Small intestine (tissue), 7 donors: ENCODE data around the gene ADARB2. TPM values are rescaled to one million over a fixed set of nuclear protein-coding genes. Genes with fewer than 3 reads are reported as not detected.
A peak's percentile ranks its signal among the peaks of the same experiment; 100 is the strongest.

Experiments used
- DNase-seq, 2 donors: peaks; one replicate each; pipeline versions ENCODE4 v3.0.0 to v3.0.0-alpha.2; 2013
- FAIRE-seq: peaks from 2 replicates; lab custom pipeline; 2012; peaks lifted over from hg19 to GRCh38; lab: Jason Lieb, UNC
- H3K27ac ChIP-seq, 3 donors: one replicate each; pipeline ENCODE4 v1.5.1; 2013; ENCODE audit warnings: low read length in 2 of 3, mild to moderate bottlenecking in 2 of 3, control low read depth in 1 of 3, inconsistent platforms in 1 of 3, low read depth in 1 of 3, moderate library complexity in 1 of 3
- H3K27me3 ChIP-seq, 3 donors: one replicate each; pipeline ENCODE4 v1.6.1; 2013; ENCODE audit warnings: low read length in 3 of 3, inconsistent platforms in 1 of 3; ENCODE audit not compliant: control insufficient read depth in 3 of 3, insufficient read depth in 3 of 3
- H3K36me3 ChIP-seq, 3 donors: one replicate each; pipeline ENCODE4 v1.6.1; 2013; ENCODE audit warnings: low read length in 3 of 3, inconsistent platforms in 1 of 3, low read depth in 1 of 3, mild to moderate bottlenecking in 1 of 3, moderate library complexity in 1 of 3; ENCODE audit not compliant: control insufficient read depth in 3 of 3, insufficient read depth in 2 of 3
- H3K4me1 ChIP-seq, 3 donors: one replicate each; pipeline ENCODE4 v1.6.1; 2013; ENCODE audit warnings: low read length in 2 of 3, inconsistent platforms in 1 of 3, low read depth in 1 of 3, mild to moderate bottlenecking in 1 of 3, moderate library complexity in 1 of 3; ENCODE audit not compliant: control insufficient read depth in 3 of 3, insufficient read depth in 2 of 3
- H3K4me3 ChIP-seq, 3 donors: one replicate each; pipeline ENCODE4 v1.5.1; 2013; ENCODE audit warnings: low read length in 3 of 3, control low read depth in 1 of 3, inconsistent platforms in 1 of 3, low read depth in 1 of 3, mild to moderate bottlenecking in 1 of 3, moderate library complexity in 1 of 3
- H3K9me3 ChIP-seq, 2 donors: one replicate each; pipeline ENCODE4 v1.6.1; 2013; ENCODE audit warnings: low read depth in 1 of 2, low read length in 1 of 2; ENCODE audit not compliant: control insufficient read depth in 2 of 2, insufficient read depth in 1 of 2
- WGBS, 3 donors: extraction: QIAGEN DNeasy Blood & Tissue Kit; methylation state at CpG; one replicate each; pipeline ENCODE4 v1.1.7; 2013; 5-methylcytosine and 5-hydroxymethylcytosine counted together
- polyA plus RNA-seq, 4 donors: library from polyadenylated mRNA; stranded (reverse) in 3 of 4; unstranded in 1 of 4; fragments of 200-250 nt in 3 of 4; fragments of 120-200 nt in 1 of 4; gene quantifications; one replicate each; pipeline versions ENCODE4 v1.2.1 to v1.2.3, GENCODE V29; 2013
- donor health status: healthy with polysubstance abuse.
- donor health status: control.
- donor health status: control.
- donor health status: Bipolar disorder and iron deficiency.
- donor health status: healthy.

ADARB2 gene
- polyA plus RNA-seq, 4 donors, result 0.35 to 1.8 (median 0.94) TPM

DNA sequence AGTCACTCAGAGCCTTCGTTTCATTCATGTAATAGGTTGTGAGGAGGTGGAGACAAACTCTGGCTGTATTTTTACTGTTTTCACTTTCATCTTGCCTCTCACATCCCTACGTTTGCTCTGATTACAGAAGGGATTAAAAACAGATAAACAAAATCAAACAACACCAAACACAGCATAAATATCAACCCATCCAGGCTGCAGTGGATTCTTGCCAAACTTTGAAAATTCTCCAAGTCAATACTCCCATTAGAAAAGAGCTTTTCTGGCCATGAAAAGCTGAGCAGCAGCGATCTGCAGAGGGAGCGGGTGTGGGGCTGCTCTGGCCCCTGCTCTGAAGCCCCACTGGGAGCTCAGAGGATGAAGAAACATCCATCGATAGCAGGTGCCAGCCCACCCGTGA, 397.9 kb downstream of the ADARB2 start:
- H3K27me3 ChIP-seq, result peaks cover 0 to 2% (median 0%) of the 10 kb centered on the region in 3 donors
- WGBS, 3 donors, result 51 to 62% (median 59%) methylated on average over 6 of the region's 6 CpGs
- FAIRE-seq (no peak), DNase-seq (no peak)
- H3K4me3 ChIP-seq, result no peak overlapping the region
- H3K27ac ChIP-seq, result no peak overlapping the region
- H3K36me3 ChIP-seq, result no peaks in the 10 kb centered on the region
- no peaks in the 10 kb centered on the region for H3K9me3 ChIP-seq
- peaks cover 0 to 4% (median 0%) of the 10 kb centered on the region in 3 donors for H3K4me1 ChIP-seq

DNA sequence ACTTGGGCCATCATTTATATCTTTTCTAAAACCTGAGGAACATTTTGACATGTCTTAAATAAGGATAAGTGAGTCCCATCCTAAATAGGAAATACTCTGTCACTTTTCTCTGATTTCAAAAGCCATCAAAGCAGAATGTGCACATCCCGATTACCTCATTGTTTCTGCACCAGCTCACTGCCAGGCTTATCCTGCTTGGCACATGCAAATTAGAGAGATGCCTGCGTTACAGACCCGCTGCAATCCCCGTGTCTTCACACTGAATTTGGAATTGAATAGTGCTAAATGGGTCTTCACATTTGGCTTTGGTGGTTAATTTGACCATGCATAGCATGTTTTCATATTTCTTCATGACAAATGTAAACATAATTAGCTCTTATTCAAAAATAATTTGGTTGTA, 401.7 kb downstream of the ADARB2 start:
- Histone ChIP-seq H3K4me1 (peaks cover 0 to 8% (median 4%) of the 10 kb centered on the region in 3 donors), H3K27me3 (peaks cover 0 to 2% (median 0%) of the 10 kb centered on the region in 3 donors), H3K27ac (no peak overlapping the region), H3K9me3 (no peaks in the 10 kb centered on the region), H3K36me3 (no peaks in the 10 kb centered on the region), H3K4me3 (no peak overlapping the region)
- no peak for FAIRE-seq
- no peak for DNase-seq
- WGBS, 3 donors, result 56 to 76% (median 75%) methylated on average over 4 of the region's 4 CpGs

DNA sequence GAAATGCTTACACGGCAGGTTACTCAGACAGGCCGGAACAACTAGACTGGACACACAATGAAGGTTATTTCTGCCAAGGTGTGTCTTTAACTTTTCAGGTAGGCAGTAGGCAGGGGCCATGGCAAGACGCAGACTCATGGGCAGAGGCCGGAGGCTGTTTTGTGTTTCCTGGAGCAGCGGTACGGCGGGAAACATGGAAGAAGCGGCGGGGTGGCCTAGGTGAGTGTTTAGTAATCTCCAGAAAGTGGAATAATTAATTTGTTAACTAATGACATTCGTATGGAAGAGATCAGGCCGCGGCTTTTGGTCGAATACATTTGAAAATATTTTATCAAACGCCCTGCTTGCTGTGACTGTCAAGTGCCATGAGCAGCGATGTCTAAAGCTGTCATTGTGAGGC, 403.3 kb downstream of the ADARB2 start:
- Histone ChIP-seq H3K9me3 (no peaks in the 10 kb centered on the region), H3K4me3 (no peak overlapping the region), H3K27me3 (peaks cover 0 to 2% (median 0%) of the 10 kb centered on the region in 3 donors), H3K27ac (no peak overlapping the region), H3K4me1 (peaks cover 0 to 5% (median 4%) of the 10 kb centered on the region in 3 donors), H3K36me3 (no peaks in the 10 kb centered on the region)
- FAIRE-seq, result no peak
- WGBS, 3 donors, result 93 to 96% (median 93%) methylated on average over 15 of the region's 15 CpGs
- DNase-seq, result no peak

DNA sequence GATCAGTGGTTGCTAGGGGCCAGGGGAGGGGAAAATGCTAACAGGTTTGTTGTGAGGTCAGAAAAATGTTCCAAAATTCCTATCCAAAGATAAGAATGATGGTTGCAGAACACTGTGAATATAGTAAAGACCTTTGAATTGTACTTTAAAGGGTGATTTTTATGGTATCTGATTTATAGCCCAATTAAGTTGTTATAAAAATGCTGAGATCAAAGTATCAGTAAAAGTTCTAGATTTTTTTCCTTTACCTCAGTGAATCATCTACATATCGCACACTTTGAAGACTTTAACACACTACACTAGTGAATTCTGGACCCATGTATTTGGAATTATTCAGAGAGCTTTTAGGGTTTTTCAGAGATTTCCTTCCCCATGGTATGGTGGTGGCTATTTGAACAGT, 405.8 kb downstream of the ADARB2 start:
- FAIRE-seq (peak; percentile 90), DNase-seq (peak; percentile 37 to 85)
- no peaks in the 10 kb centered on the region for H3K9me3 ChIP-seq
- H3K36me3 ChIP-seq, result no peaks in the 10 kb centered on the region
- H3K27ac ChIP-seq, result no peak overlapping the region
- 17 to 62% (median 26%) methylated on average over 1 of the region's 1 CpG for WGBS, 3 donors
- no peak overlapping the region for H3K4me3 ChIP-seq
- H3K27me3 ChIP-seq, result no peaks in the 10 kb centered on the region
- peaks cover 0 to 4% (median 4%) of the 10 kb centered on the region in 3 donors for H3K4me1 ChIP-seq

DNA sequence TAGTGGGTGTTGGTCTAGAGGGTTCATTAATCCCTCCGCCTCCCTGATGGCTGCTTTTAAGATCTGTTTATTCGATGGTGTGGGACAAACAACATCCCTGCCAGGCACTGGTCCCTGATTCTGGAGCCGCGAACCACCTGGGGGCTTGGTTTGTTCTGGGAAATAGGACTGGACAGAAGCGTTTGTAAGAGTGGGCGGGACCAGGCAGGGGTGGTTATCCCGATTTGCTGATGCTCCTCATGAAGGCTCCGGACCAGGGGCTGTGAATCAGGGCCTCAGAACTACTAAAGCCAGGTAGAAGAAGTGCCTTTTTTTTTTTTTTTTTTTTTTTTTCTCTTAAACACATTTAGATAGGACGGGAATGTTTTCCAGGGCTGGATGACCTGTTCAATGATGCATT, 407.7 kb downstream of the ADARB2 start:
- Histone ChIP-seq H3K36me3 (no peaks in the 10 kb centered on the region), H3K4me1 (peaks cover 4 to 9% (median 4%) of the 10 kb centered on the region in 3 donors), H3K27ac (no peak overlapping the region), H3K4me3 (no peak overlapping the region), H3K9me3 (no peaks in the 10 kb centered on the region), H3K27me3 (peaks cover 0 to 2% (median 0%) of the 10 kb centered on the region in 3 donors)
- 86 to 93% (median 87%) methylated on average over 9 of the region's 9 CpGs for WGBS, 3 donors
- DNase-seq, result no peak
- no peak for FAIRE-seq

DNA sequence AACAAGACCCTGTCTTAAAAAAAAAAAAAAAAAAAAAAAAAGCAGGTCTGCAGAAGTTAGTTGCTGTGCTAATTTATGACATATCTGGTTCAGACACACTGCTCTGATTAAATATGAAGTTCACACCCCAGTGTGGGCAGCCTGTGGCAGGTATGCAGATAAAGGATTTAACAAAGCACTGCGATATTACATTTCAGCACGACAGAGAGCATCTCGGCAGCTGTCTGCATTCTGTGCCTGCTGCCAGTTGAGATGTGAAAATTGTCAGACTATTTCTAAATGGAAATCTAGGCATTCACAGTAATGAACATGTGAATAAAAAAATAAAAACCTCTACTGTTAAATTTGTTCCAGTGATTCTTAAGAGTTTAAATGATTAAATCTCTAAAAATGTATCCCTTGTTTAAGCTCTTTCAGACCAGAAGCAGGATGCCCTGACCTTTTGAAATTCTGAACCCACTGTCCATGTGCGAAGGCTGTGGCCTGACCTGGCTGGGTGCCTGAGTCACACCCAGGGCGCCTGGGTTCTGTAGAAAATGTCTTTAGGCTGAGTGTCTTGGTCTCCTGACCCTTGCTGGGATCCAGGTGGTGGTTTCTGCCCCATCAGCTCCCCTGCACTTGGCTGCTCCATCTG, 408.2 kb downstream of the ADARB2 start:
- no peaks in the 10 kb centered on the region for H3K36me3 ChIP-seq
- DNase-seq (peak in 1 of 2 donors; percentile 59), FAIRE-seq (no peak)
- no peaks in the 10 kb centered on the region for H3K9me3 ChIP-seq
- H3K27me3 ChIP-seq, result peaks cover 0 to 2% (median 0%) of the 10 kb centered on the region in 3 donors
- no peak overlapping the region for H3K4me3 ChIP-seq
- no peak overlapping the region for H3K27ac ChIP-seq
- WGBS, 3 donors, result 24 to 68% (median 40%) methylated on average over 5 of the region's 5 CpGs
- H3K4me1 ChIP-seq, result peaks cover 4 to 9% (median 4%) of the 10 kb centered on the region in 3 donors

DNA sequence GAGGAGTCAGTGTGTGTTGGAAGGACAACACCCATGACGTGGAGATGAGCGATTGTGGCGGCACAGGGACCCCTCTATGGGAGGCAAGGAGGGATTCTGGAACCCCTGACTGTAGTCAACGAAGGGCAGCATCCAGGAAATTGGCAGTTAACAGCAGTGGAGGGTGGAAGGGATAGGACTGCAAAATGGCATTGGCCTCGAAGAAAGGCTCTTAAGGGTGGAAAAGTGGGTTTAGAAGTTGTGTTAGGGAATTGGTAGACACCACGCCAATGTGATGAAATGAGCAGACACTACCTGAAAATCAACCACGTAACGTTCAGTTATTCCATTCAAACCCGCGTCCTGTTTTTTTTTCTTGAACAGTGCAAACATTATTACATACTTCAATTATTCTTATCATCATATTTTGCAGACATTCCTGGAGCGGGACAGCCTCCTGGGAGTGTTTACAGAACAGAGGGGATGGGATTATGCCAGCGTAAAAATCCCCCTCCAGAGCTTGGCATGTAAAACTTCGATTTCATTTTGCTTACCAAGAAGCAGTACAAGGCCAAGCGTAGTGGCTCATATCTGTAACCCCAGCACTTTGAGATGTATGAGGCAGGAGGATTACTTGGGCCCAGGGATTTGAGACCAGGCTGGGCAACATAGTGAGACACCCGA, 409.0 kb downstream of the ADARB2 start:
- Histone ChIP-seq H3K4me3 (no peak overlapping the region), H3K27ac (no peak overlapping the region), H3K4me1 (peaks cover 4 to 9% (median 4%) of the 10 kb centered on the region in 3 donors), H3K36me3 (no peaks in the 10 kb centered on the region), H3K9me3 (no peaks in the 10 kb centered on the region), H3K27me3 (peaks cover 0 to 2% (median 0%) of the 10 kb centered on the region in 3 donors)
- no peak for DNase-seq
- WGBS, 3 donors, result 47 to 74% (median 60%) methylated on average over 15 of the region's 15 CpGs
- no peak for FAIRE-seq

DNA sequence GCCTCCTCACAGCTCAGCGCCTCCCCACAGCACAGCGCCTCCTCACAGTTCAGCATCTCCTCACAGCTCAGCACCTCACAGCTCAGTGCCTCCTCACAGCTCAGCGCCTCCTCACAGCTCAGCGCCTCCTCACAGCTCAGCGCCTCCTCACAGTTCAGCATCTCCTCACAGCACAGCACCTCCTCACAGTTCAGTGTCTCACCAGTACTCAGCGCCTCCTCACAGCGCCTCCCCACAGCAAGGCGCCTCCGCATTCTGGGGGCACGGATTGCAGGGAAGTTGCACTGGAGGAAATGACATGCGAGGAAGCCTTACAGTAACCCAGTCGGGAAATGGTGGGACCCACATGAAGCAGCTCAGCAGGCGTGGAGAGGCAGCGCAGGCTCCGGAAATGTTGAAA, 409.6 kb downstream of the ADARB2 start:
- FAIRE-seq, result no peak
- Histone ChIP-seq H3K36me3 (no peaks in the 10 kb centered on the region), H3K27me3 (peaks cover 0 to 2% (median 0%) of the 10 kb centered on the region in 3 donors), H3K27ac (no peak overlapping the region), H3K4me1 (peaks cover 4 to 9% (median 4%) of the 10 kb centered on the region in 3 donors), H3K4me3 (no peak overlapping the region), H3K9me3 (no peaks in the 10 kb centered on the region)
- 84 to 97% (median 96%) methylated on average over 13 to 15 of the region's 15 CpGs for WGBS, 3 donors
- DNase-seq, result no peak
